NB4 (cell line): ENCODE results near the gene PDE4A.

ENCODE experiments used
- CTCF ChIP-seq: IDR thresholded peaks from one replicate; pipeline ENCODE4 v1.5.1; 2012; ENCODE audit warnings: low read depth, low read length
- MAX ChIP-seq: IDR thresholded peaks from 2 replicates; pipeline ENCODE4 v1.6.1; 2011; ENCODE audit warnings: low read depth, low read length
- MYC ChIP-seq: IDR thresholded peaks from 2 replicates; pipeline ENCODE4 v1.6.1; 2011; ENCODE audit warnings: low read depth, low read length
- POLR2A ChIP-seq: IDR thresholded peaks from 2 replicates; pipeline ENCODE4 v1.6.1; 2011; ENCODE audit warnings: mild to moderate bottlenecking; ENCODE audit not compliant: insufficient read length; ENCODE audit errors: extremely low read depth

- no peak for TF ChIP-seq POLR2A
- no peak for TF ChIP-seq CTCF
- no peak for TF ChIP-seq MAX
- no peak for TF ChIP-seq MYC
Observed at GRCh38 chr19:10432736-10433130, 12.4 kb downstream of the PDE4A start.
